K562 (cell line): ENCODE measurements around the gene TOMT. TPM values are rescaled to one million over a fixed set of nuclear protein-coding genes. Genes with fewer than 3 reads are reported as not detected.

Experiments used
- IRF9 ChIP-seq: fragments of 450-650 bp; IDR thresholded peaks from 2 replicates; pipeline ENCODE4 v1.6.1; 2016; ENCODE audit warnings: missing biosample characterization, missing genetic modification characterization
- RREB1 ChIP-seq: fragments of 250-450 bp; sonication (Bioruptor Pico); IDR thresholded peaks from 2 replicates; pipeline ENCODE4 v1.4.0; 2020
- SNAPC5 ChIP-seq: fragments of 250-450 bp; sonication (Bioruptor Pico); IDR thresholded peaks from 2 replicates; pipeline ENCODE4 v1.8.0; 2021; ENCODE audit warnings: moderate library complexity, mild to moderate bottlenecking, inconsistent platforms
- STAT6 ChIP-seq: sonication (generic); formaldehyde crosslinking; IDR thresholded peaks from 2 replicates; pipeline ENCODE4 v1.8.1; 2023; ENCODE audit warnings: mild to moderate bottlenecking, missing genetic modification reagents
- TARDBP ChIP-seq: fragments of 450-650 bp; IDR thresholded peaks from 2 replicates; pipeline ENCODE4 v1.6.1; 2016
- TSC22D4 ChIP-seq: fragments of 450-650 bp; IDR thresholded peaks from 2 replicates; pipeline ENCODE4 v1.6.1; 2016; ENCODE audit warnings: missing genetic modification characterization, missing biosample characterization, control low read depth
- ZBTB5 ChIP-seq: fragments of 450-650 bp; IDR thresholded peaks from 2 replicates; pipeline ENCODE4 v1.6.1; 2017; ENCODE audit warnings: antibody characterized with exemption
- ZNF609 ChIP-seq: sonication (generic); formaldehyde crosslinking; IDR thresholded peaks from 2 replicates; pipeline ENCODE4 v1.8.1; 2023; ENCODE audit warnings: missing genetic modification reagents, mild to moderate bottlenecking, borderline replicate concordance
- ZNF77 ChIP-seq: fragments of 250-450 bp; sonication (Bioruptor Pico); IDR thresholded peaks from 2 replicates; pipeline ENCODE4 v1.5.0; 2020
- polyA plus RNA-seq, 8 experiments: library from polyadenylated mRNA; depleted of rRNA in 4 of 8; stranded (reverse) in 5 of 8; unstranded in 3 of 8; fragments of >200 nt; fragmentation: Nextera tagmentation in 2 of 8; fragmentation: Illumina TruSeq in 1 of 8; extraction: Ambion mirVana in 2 of 8; extraction: Trizol in 1 of 8; gene quantifications; 2 replicates each; pipeline versions ENCODE4 v1.2.1 to v1.2.3, GENCODE V29; 2011 to 2014; ENCODE audit warnings: inconsistent platforms in 1 of 8, missing spikeins in 1 of 8
- total RNA-seq, 7 experiments: library from RNA; depleted of rRNA in 6 of 7; stranded (reverse); fragments of >200 nt in 6 of 7; fragmentation: Illumina TruSeq in 2 of 7; extraction: Trizol in 2 of 7; gene quantifications; 2 replicates each; pipeline versions ENCODE4 v1.2.1 to v1.2.3, GENCODE V29; 2011 to 2021; ENCODE audit warnings: low replicate concordance in 1 of 7

The TOMT gene
- total and polyA plus RNA-seq, 9 of the 15 experiments (the other 6 are each of a cell fraction or from before 2014, with no cell fraction given) = not detected

- TF ChIP-seq RREB1 (CRISPR knock-in tag) (no peak; the same call in 1 of the 2 replicates), TSC22D4 (tag) (no peak), ZBTB5 (no peak), ZNF609 (no peak), STAT6 (CRISPR knock-in tag) (no peak), TARDBP (no peak), ZNF77 (no peak), SNAPC5 (CRISPR knock-in tag) (no peak), IRF9 (tag) (no peak)
Observed at GRCh38 chr11:72112978-72113808, 7.5 kb downstream of the TOMT start (continued).
